Nephron (organoid): ENCODE measurements around the gene PKNOX2.

Source experiments
- H3K27ac Mint-ChIP-seq, 3 experiments: 2 replicates each; pipeline ENCODE4 v1.8.0; 2020; ENCODE audit warnings: mixed read lengths in 3 of 3, mild to moderate bottlenecking in 2 of 3, moderate library complexity in 1 of 3
- H3K27me3 Mint-ChIP-seq: 2 replicates; pipeline ENCODE4 v1.8.0; 2021; ENCODE audit warnings: low read depth, mild to moderate bottlenecking, moderate library complexity, mixed read lengths
- H3K36me3 Mint-ChIP-seq: 2 replicates; pipeline ENCODE4 v1.8.0; 2020; ENCODE audit warnings: low read depth, mixed read lengths
- H3K4me1 Mint-ChIP-seq: 2 replicates; pipeline ENCODE4 v1.8.0; 2020; ENCODE audit warnings: mixed read lengths
- H3K4me3 Mint-ChIP-seq, 3 experiments: 2 replicates each; pipeline ENCODE4 v1.8.0; 2020; ENCODE audit warnings: mild to moderate bottlenecking in 3 of 3, mixed read lengths in 3 of 3, moderate library complexity in 2 of 3
- H3K9me3 Mint-ChIP-seq: 2 replicates; pipeline ENCODE4 v1.8.0; 2020; ENCODE audit warnings: mixed read lengths
- CTCF ChIP-seq, 3 experiments: fragments of 200-600 bp; sonication (generic); IDR thresholded peaks; one replicate each; pipeline ENCODE4 v1.5.0; 2021; ENCODE audit warnings: antibody characterized with exemption in 3 of 3; ENCODE audit not compliant: unreplicated experiment in 3 of 3

PKNOX2 gene

GRCh38 chr11:125393331-125393730 is 228.8 kb downstream of the PKNOX2 start:
- peaks cover 43% of the 10 kb centered on the region for H3K36me3 Mint-ChIP-seq
- no peaks in the 10 kb centered on the region for H3K9me3 Mint-ChIP-seq
- no peaks in the 10 kb centered on the region for H3K27me3 Mint-ChIP-seq
- no peak overlapping the region for H3K27ac Mint-ChIP-seq
- H3K4me3 Mint-ChIP-seq: no peak overlapping the region
- H3K4me1 Mint-ChIP-seq: peaks cover 18% of the 10 kb centered on the region
- no peak for TF ChIP-seq CTCF (IDR thresholded peaks at IDR 0.05; ENCODE audit: unreplicated experiment in 3 of 3)

GRCh38 chr11:125394296-125394695 is 229.7 kb downstream of the PKNOX2 start:
- peaks cover 49% of the 10 kb centered on the region for H3K36me3 Mint-ChIP-seq
- no peaks in the 10 kb centered on the region for H3K27me3 Mint-ChIP-seq
- no peak for TF ChIP-seq CTCF (IDR thresholded peaks at IDR 0.05; ENCODE audit: unreplicated experiment in 3 of 3)
- no peak overlapping the region for H3K4me3 Mint-ChIP-seq
- no peaks in the 10 kb centered on the region for H3K9me3 Mint-ChIP-seq
- H3K4me1 Mint-ChIP-seq: peaks cover 21% of the 10 kb centered on the region
- H3K27ac Mint-ChIP-seq: no peak overlapping the region

GRCh38 chr11:125397421-125397820 is 232.9 kb downstream of the PKNOX2 start:
- Mint-ChIP-seq H3K36me3 (peaks cover 49% of the 10 kb centered on the region), H3K4me1 (peaks cover 39% of the 10 kb centered on the region), H3K27ac (peak overlapping the region in 1 of 3 experiments; percentile 40), H3K4me3 (no peak overlapping the region), H3K9me3 (no peaks in the 10 kb centered on the region), H3K27me3 (no peaks in the 10 kb centered on the region)
- no peak for TF ChIP-seq CTCF (IDR thresholded peaks at IDR 0.05; ENCODE audit: unreplicated experiment in 3 of 3)

- H3K27ac Mint-ChIP-seq: no peak overlapping the region
- TF ChIP-seq CTCF (IDR thresholded peaks at IDR 0.05; ENCODE audit: unreplicated experiment in 3 of 3): no peak
- H3K4me1 Mint-ChIP-seq: peaks cover 50% of the 10 kb centered on the region
- no peak overlapping the region for H3K4me3 Mint-ChIP-seq
- H3K27me3 Mint-ChIP-seq: peaks cover 5% of the 10 kb centered on the region
- no peaks in the 10 kb centered on the region for H3K9me3 Mint-ChIP-seq
- H3K36me3 Mint-ChIP-seq: peaks cover 41% of the 10 kb centered on the region
Observed at GRCh38 chr11:125398475-125398874, 233.9 kb downstream of the PKNOX2 start.

DNA sequence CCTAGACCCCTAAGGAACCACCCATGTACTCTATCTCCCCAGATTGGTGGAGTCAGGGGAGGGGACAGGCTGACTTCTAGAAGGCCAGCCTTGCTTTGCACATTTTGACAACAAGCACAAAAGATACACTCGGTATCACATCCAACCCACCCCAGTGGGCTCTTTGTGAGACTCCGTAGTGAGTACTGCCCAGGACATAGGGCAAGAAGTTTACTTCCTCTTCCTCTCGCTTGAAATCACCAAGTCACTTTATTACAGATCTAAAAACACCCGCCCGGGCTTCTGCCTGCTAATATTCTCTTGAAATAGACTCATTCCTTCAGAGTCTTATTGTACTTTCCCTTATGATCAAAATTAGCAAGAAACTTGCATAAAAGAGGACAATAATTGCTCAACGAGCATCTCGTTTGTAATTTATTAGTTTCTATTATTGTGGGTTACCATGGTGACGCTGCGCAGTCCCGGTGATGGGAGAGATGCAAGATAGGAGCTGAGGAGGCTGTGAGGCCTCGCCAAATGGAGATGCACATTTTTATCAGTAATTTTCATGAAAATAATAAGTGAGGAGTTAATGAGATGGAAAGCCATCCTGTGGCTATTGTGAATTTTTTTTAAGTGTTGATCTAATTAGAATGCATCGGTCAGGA is 234.6 kb downstream of the PKNOX2 start:
- TF ChIP-seq CTCF (IDR thresholded peaks at IDR 0.05; ENCODE audit: unreplicated experiment in 3 of 3): no peak
- H3K27me3 Mint-ChIP-seq: peaks cover 7% of the 10 kb centered on the region
- H3K27ac Mint-ChIP-seq: peak overlapping the region; percentile 7 to 85 (median 40)
- H3K36me3 Mint-ChIP-seq: peaks cover 40% of the 10 kb centered on the region
- no peaks in the 10 kb centered on the region for H3K9me3 Mint-ChIP-seq
- H3K4me3 Mint-ChIP-seq: no peak overlapping the region
- H3K4me1 Mint-ChIP-seq: peaks cover 56% of the 10 kb centered on the region

GRCh38 chr11:125399945-125400344 is 235.4 kb downstream of the PKNOX2 start:
- Mint-ChIP-seq H3K4me3 (no peak overlapping the region), H3K4me1 (peaks cover 65% of the 10 kb centered on the region), H3K27me3 (peaks cover 7% of the 10 kb centered on the region), H3K9me3 (no peaks in the 10 kb centered on the region), H3K36me3 (peaks cover 40% of the 10 kb centered on the region), H3K27ac (no peak overlapping the region)
- TF ChIP-seq CTCF (IDR thresholded peaks at IDR 0.05; ENCODE audit: unreplicated experiment in 3 of 3): no peak
